ENCODE data around the gene SMYD3.

SMYD3 gene

DNA sequence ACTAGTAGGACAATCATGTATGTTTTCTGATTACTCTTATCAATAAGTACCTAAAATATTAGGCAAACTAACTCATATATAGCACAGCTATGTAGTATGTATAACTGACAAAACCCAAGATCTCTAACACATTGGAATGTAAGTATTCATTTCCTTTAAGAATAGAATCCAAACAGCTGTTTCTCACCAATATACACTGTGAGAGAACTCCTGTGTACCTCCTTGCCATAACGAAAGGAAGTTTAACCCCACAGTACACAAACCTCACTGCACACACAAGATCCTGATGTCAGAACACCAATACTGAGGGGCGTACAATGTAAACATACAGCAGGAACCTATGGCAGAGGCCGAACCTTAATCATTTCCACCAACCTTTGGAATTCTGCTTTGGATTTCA, 113.0 kb downstream of the SMYD3 start:
- TF ChIP-seq ZNF548 (tag by site-specific recombination; IDR thresholded peaks at IDR 0.05) (no peak), ZNF629 (tag by site-specific recombination; IDR thresholded peaks at IDR 0.05) (no peak), ZBTB8A (tag by site-specific recombination; IDR thresholded peaks at IDR 0.05) (no peak)
- no peaks in the 10 kb centered on the region for H3K9me3 ChIP-seq (ENCODE audit: control insufficient read depth, insufficient read depth, low read depth, low read length)
- POLR2A ChIA-PET = no interaction called here
- no peaks in the 10 kb centered on the region for H3K4me1 ChIP-seq (ENCODE audit: control insufficient read depth, insufficient read depth, low read length)
- H3K36me3 ChIP-seq (ENCODE audit: control insufficient read depth in 2 of 2, insufficient read depth in 1 of 2, low read length in 2 of 2) = no peaks in the 10 kb centered on the region
- H3K4me3 ChIP-seq (ENCODE audit: low read depth, low read length) = no peak overlapping the region
- H3K27ac ChIP-seq (ENCODE audit: extremely low read depth, low read depth, low read length) = no peak overlapping the region
- CTCF ChIA-PET = no interaction called here

GRCh38 chr1:246390855-246391254, 116.2 kb downstream of the SMYD3 start:
- Histone ChIP-seq H3K4me3 (ENCODE audit: low read depth, low read length) (no peak overlapping the region), H3K9me3 (ENCODE audit: control insufficient read depth, insufficient read depth, low read depth, low read length) (no peaks in the 10 kb centered on the region), H3K36me3 (ENCODE audit: control insufficient read depth in 2 of 2, insufficient read depth in 1 of 2, low read length in 2 of 2) (no peaks in the 10 kb centered on the region), H3K27ac (ENCODE audit: extremely low read depth, low read depth, low read length) (no peak overlapping the region), H3K4me1 (ENCODE audit: control insufficient read depth, insufficient read depth, low read length) (no peaks in the 10 kb centered on the region)
- no peak for TF ChIP-seq OVOL3 (tag by site-specific recombination; IDR thresholded peaks at IDR 0.05)
- TF ChIP-seq SETDB1 (IDR thresholded peaks at IDR 0.05; ENCODE audit: insufficient read length, low read length) = peak; percentile 29
- CTCF ChIA-PET = interaction anchor here (0.7 kb wide), 1 partner anchor 10 kb away, joined by 3 read pairs; no protein-coding TSS in a partner anchor
- POLR2A ChIA-PET = no interaction called here

- ChIA-PET CTCF (no interaction called here), POLR2A (no interaction called here)
- no peaks in the 10 kb centered on the region for H3K9me3 ChIP-seq (ENCODE audit: control insufficient read depth, insufficient read depth, low read depth, low read length)
- TF ChIP-seq ZNF174 (tag by site-specific recombination; IDR thresholded peaks at IDR 0.05) (no peak), ZNF292 (tag by site-specific recombination; IDR thresholded peaks at IDR 0.05; ENCODE audit: borderline replicate concordance, low read depth) (no peak), ZNF473 (tag by site-specific recombination; IDR thresholded peaks at IDR 0.05) (no peak)
- TF ChIP-seq, protein P1, sequence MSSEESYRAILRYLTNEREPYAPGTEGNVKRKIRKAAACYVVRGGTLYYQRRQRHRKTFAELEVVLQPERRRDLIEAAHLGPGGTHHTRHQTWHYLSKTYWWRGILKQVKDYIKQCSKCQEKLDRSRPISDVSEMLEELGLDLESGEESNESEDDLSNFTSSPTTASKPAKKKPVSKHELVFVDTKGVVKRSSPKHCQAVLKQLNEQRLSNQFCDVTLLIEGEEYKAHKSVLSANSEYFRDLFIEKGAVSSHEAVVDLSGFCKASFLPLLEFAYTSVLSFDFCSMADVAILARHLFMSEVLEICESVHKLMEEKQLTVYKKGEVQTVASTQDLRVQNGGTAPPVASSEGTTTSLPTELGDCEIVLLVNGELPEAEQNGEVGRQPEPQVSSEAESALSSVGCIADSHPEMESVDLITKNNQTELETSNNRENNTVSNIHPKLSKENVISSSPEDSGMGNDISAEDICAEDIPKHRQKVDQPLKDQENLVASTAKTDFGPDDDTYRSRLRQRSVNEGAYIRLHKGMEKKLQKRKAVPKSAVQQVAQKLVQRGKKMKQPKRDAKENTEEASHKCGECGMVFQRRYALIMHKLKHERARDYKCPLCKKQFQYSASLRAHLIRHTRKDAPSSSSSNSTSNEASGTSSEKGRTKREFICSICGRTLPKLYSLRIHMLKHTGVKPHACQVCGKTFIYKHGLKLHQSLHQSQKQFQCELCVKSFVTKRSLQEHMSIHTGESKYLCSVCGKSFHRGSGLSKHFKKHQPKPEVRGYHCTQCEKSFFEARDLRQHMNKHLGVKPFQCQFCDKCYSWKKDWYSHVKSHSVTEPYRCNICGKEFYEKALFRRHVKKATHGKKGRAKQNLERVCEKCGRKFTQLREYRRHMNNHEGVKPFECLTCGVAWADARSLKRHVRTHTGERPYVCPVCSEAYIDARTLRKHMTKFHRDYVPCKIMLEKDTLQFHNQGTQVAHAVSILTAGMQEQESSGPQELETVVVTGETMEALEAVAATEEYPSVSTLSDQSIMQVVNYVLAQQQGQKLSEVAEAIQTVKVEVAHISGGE (tag by site-specific recombination; conservative IDR thresholded peaks at IDR 0.05; ENCODE audit: low read depth) = no peak
- no peaks in the 10 kb centered on the region for H3K36me3 ChIP-seq (ENCODE audit: control insufficient read depth in 2 of 2, insufficient read depth in 1 of 2, low read length in 2 of 2)
- no peak overlapping the region for H3K4me3 ChIP-seq (ENCODE audit: low read depth, low read length)
- H3K27ac ChIP-seq (ENCODE audit: extremely low read depth, low read depth, low read length) = no peak overlapping the region
- no peaks in the 10 kb centered on the region for H3K4me1 ChIP-seq (ENCODE audit: control insufficient read depth, insufficient read depth, low read length)
These were observed 122.5 kb downstream of the SMYD3 start for GRCh38 chr1:246384616-246385015.

DNA sequence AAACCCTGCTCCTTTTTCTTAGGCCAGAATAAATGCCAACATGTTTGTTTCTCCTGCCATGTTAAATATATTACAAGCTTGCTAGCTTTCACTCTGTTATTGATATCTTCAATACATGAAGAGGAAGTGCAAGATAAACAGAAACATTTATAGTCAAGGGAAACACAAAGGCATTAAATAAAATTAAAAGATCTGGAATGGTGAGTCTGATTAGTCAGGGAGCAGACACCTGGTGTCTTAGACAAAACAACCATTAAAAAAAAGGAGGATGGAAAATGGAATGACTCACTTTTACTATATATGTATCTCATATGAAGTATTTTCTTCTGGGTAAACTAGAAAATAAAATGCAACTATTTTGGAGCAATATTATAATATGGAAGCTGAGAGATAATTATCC, 123.3 kb downstream of the SMYD3 start:
- Histone ChIP-seq H3K36me3 (ENCODE audit: control insufficient read depth in 2 of 2, insufficient read depth in 1 of 2, low read length in 2 of 2) (no peaks in the 10 kb centered on the region), H3K4me1 (ENCODE audit: control insufficient read depth, insufficient read depth, low read length) (no peaks in the 10 kb centered on the region), H3K27ac (ENCODE audit: extremely low read depth, low read depth, low read length) (no peak overlapping the region), H3K9me3 (ENCODE audit: control insufficient read depth, insufficient read depth, low read depth, low read length) (no peaks in the 10 kb centered on the region), H3K4me3 (ENCODE audit: low read depth, low read length) (no peak overlapping the region)
- ChIA-PET POLR2A (no interaction called here), CTCF (no interaction called here)
- TF ChIP-seq ZNF37A (tag by site-specific recombination; IDR thresholded peaks at IDR 0.05) = no peak

DNA sequence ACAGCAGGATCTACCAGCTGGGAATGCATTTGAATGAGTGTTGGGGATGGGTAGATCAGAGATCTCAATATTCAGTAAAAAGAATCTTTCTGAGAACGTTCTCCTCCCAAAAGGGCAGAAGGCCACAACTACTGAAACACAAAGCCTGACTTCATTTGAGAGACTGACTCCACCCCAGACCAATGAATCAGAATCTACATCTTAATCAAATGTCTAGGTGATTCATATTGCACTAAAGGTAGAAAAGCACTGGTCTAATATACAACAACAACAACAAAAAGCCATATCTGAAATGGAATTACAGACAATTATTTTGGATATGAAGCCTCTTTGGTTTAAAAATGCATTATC, 123.9 kb downstream of the SMYD3 start:
- Histone ChIP-seq H3K4me1 (ENCODE audit: control insufficient read depth, insufficient read depth, low read length) (no peaks in the 10 kb centered on the region), H3K4me3 (ENCODE audit: low read depth, low read length) (no peak overlapping the region), H3K27ac (ENCODE audit: extremely low read depth, low read depth, low read length) (no peak overlapping the region), H3K9me3 (ENCODE audit: control insufficient read depth, insufficient read depth, low read depth, low read length) (no peaks in the 10 kb centered on the region), H3K36me3 (ENCODE audit: control insufficient read depth in 2 of 2, insufficient read depth in 1 of 2, low read length in 2 of 2) (no peaks in the 10 kb centered on the region)
- TF ChIP-seq ZNF302 (tag by site-specific recombination; IDR thresholded peaks at IDR 0.05; ENCODE audit: low read depth) (no peak), ZNF211 (tag by site-specific recombination; IDR thresholded peaks at IDR 0.05; ENCODE audit: low read depth) (no peak), ZNF555 (tag by site-specific recombination; conservative IDR thresholded peaks at IDR 0.05) (no peak), ZNF571 (tag by site-specific recombination; IDR thresholded peaks at IDR 0.05) (no peak), ZNF423 (tag by site-specific recombination; IDR thresholded peaks at IDR 0.05) (no peak), ZNF133 (tag by site-specific recombination; IDR thresholded peaks at IDR 0.05) (no peak), ZFP41 (tag by site-specific recombination; IDR thresholded peaks at IDR 0.05; ENCODE audit: borderline replicate concordance) (no peak), ZNF426 (tag by site-specific recombination; IDR thresholded peaks at IDR 0.05) (no peak), ZNF416 (tag by site-specific recombination; IDR thresholded peaks at IDR 0.05) (no peak), ZNF157 (tag by site-specific recombination; IDR thresholded peaks at IDR 0.05) (no peak), BCL11B (tag by site-specific recombination; IDR thresholded peaks at IDR 0.05; ENCODE audit: low read depth) (no peak), REPIN1 (tag by site-specific recombination; IDR thresholded peaks at IDR 0.05; ENCODE audit: low read depth) (no peak), ZNF266 (tag by site-specific recombination; IDR thresholded peaks at IDR 0.05; ENCODE audit: low read depth) (no peak), ZNF521 (tag by site-specific recombination; IDR thresholded peaks at IDR 0.05) (no peak), KLF7 (tag by site-specific recombination; IDR thresholded peaks at IDR 0.05; ENCODE audit: borderline replicate concordance) (no peak)
- POLR2A ChIA-PET = no interaction called here
- CTCF ChIA-PET = no interaction called here
